Upper lobe of right lung (tissue), 1 donor: ENCODE results near the gene TMEM238. TPM values are rescaled to one million over a fixed set of nuclear protein-coding genes. Genes with fewer than 3 reads are reported as not detected.

ENCODE experiments used
- ATAC-seq: fragments of 200-7000 bp; cut with Tn5 transposase; one replicate; pipeline ENCODE4 v1.9.1; 2020; ENCODE audit warnings: mild to moderate bottlenecking, moderate library complexity
- DNase-seq: peaks from one replicate; pipeline ENCODE4 v3.0.0-alpha.2; 2020
- H3K27ac ChIP-seq: fragments of 200-600 bp; one replicate; pipeline ENCODE4 v1.8.0; 2022
- H3K27me3 ChIP-seq: fragments of 200-600 bp; one replicate; pipeline ENCODE4 v1.8.0; 2022; ENCODE audit warnings: mild to moderate bottlenecking
- H3K36me3 ChIP-seq: fragments of 200-600 bp; one replicate; pipeline ENCODE4 v1.8.0; 2022
- H3K4me1 ChIP-seq: fragments of 200-600 bp; one replicate; pipeline ENCODE4 v1.8.0; 2022
- H3K4me3 ChIP-seq: fragments of 200-600 bp; one replicate; pipeline ENCODE4 v1.8.0; 2022; ENCODE audit warnings: mild to moderate bottlenecking
- H3K9me3 ChIP-seq: fragments of 200-600 bp; one replicate; pipeline ENCODE4 v1.8.0; 2022
- intact Hi-C: fragments of 100-400 bp; cut with DNase I; formaldehyde crosslinking; loops from one replicate; pipeline ENCODE4 v1.11.0; 2022
- total RNA-seq: library from RNA; stranded (reverse); fragmentation: NEBNext Ultra II Directional; extraction: Animal tissue kit (Norgen Biotek cat#: 25700); gene quantifications from one replicate; pipeline ENCODE4 v1.2.1, GENCODE V29; 2021
- TF ChIP-seq, protein P1 (sequence below): fragments of 200-600 bp; IDR thresholded peaks from one replicate; pipeline ENCODE4 v1.8.0; 2022; ENCODE audit warnings: antibody characterized with exemption
- donor health status: DM: no; HTN: yes; CAD: no; lungs with severe emphysema.

The TMEM238 gene
- total RNA-seq, 1 donor from 2014 or later: 19.8 TPM

DNA sequence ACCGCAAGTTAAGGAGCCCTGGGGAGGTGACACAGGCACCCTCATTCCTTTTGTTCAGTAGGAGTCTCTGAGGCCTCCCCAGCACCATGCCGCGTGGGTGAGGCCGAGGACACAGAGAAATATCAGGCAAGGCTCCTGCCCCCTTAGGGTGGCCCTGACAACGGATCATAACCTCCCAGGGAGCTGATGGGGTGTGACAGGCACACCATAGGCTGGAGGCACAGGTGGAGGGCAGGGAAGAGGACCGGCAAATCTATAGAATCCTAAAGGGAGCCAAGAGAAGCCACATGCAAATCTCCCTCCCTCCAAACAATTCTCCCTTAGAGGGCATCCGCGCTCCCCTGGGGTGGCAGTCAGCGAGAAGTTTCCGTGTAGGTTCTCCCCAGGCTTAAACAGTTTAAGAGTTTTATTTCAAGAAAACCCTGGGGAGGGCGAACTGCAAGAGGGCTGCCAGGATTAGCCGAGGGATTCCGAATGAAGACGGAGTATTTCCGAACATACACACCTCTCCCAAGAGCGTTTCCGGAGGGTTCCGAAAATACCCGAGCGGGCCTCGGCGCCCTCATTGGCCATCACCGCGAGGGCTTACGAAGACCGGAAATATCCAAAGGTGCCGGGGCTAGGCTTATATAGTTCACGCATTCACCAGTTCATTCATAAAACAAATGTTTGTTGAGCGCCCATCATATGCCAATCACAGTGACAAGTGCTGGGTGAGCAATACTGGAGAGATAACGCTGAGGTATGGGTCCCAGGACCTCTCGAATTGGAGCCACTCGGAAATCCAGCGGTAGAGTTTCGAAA is 1.0 kb upstream of the TMEM238 start:
- TF ChIP-seq, protein P1, sequence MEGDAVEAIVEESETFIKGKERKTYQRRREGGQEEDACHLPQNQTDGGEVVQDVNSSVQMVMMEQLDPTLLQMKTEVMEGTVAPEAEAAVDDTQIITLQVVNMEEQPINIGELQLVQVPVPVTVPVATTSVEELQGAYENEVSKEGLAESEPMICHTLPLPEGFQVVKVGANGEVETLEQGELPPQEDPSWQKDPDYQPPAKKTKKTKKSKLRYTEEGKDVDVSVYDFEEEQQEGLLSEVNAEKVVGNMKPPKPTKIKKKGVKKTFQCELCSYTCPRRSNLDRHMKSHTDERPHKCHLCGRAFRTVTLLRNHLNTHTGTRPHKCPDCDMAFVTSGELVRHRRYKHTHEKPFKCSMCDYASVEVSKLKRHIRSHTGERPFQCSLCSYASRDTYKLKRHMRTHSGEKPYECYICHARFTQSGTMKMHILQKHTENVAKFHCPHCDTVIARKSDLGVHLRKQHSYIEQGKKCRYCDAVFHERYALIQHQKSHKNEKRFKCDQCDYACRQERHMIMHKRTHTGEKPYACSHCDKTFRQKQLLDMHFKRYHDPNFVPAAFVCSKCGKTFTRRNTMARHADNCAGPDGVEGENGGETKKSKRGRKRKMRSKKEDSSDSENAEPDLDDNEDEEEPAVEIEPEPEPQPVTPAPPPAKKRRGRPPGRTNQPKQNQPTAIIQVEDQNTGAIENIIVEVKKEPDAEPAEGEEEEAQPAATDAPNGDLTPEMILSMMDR: no peak
- intact Hi-C loops: no loop called here
- ATAC-seq: peak; percentile 83
- Histone ChIP-seq H3K27ac (peak overlapping the region; percentile 93), H3K9me3 (no peaks in the 10 kb centered on the region), H3K4me3 (peak overlapping the region; percentile 96), H3K36me3 (peaks cover 26% of the 10 kb centered on the region), H3K4me1 (peaks cover 38% of the 10 kb centered on the region), H3K27me3 (no peaks in the 10 kb centered on the region)
- peak; percentile 97 for DNase-seq

DNA sequence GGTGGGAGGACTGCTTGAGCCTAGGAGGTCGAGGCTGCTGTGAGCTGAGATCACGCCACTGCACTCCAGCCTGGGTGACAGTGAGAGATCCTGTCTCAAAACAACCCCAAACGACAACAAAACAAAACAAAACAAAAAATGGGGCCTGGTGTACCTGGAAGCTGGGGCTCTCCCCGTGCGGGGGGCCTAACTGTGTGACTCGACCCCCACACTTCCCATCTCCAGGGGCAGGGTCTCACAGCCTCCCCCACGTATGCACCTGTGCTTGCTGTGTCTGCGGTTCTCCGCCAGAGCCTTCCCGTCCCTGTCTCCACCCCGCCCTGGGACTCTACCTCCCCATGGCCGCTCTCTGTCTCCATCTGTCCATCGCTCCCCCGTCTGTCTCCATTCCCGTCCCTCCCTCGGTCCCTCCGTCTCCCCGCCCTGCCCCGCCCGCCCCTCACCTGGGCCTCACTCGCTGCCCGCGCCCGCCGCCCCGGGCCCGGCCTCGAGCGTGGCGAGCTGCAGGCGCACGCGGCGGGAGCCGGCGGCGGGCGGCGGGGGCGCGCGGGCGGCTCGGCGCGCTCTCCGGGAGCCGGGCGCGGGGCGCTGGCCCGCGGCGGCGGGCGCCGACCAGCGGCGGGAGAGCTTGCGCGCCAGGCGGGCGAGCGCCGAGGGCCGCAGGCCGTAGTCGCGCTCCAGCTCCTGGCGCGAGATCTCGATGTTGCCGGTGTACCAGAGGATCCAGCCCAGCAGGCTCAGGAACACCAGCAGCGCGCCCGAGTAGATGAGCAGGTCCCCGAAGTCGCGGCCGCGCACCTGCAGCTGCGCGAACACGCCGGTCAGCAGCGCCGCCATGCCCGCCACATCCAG is 587 bp downstream of the TMEM238 start:
- H3K4me3 ChIP-seq: peak overlapping the region; percentile 96

DNA sequence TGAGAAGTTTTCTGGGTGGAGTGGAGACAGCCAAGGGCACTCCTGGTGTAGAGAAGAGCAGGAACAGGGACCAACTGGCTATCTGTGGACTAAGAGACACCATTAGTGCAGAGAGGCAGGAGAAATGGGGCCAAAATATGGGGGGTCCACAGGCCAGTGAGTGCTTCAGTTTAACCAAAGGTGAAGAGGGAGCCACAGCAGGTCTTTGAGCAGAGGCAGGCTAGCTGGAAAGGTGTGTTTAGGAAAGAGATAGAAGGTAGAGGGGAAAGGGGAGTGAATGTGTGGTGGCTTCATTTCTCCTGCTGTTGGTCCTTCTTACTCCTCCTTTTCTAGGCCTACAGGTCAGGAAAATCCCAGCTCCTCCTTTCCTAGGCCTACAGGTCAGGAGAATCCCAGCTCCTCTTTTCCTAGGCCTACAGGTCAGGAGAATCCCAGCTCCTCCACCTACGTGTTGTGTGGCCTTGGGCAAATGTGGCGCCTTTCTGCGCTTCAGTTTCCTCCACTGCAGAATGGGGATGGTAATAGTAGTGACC is 1.5 kb downstream of the TMEM238 start:
- peaks cover 8% of the 10 kb centered on the region for H3K36me3 ChIP-seq
- ATAC-seq: no peak
- intact Hi-C loops: no loop called here
- H3K27me3 ChIP-seq: no peaks in the 10 kb centered on the region
- TF ChIP-seq, protein P1: no peak
- no peak for DNase-seq
- H3K4me3 ChIP-seq: no peak overlapping the region
- H3K27ac ChIP-seq: no peak overlapping the region
- no peaks in the 10 kb centered on the region for H3K9me3 ChIP-seq
- H3K4me1 ChIP-seq: peaks cover 24% of the 10 kb centered on the region

More for the DNA sequence above, 587 bp downstream of the TMEM238 start:
- Histone ChIP-seq H3K9me3 (no peaks in the 10 kb centered on the region), H3K27ac (peak overlapping the region; percentile 93), H3K36me3 (peaks cover 18% of the 10 kb centered on the region), H3K27me3 (no peaks in the 10 kb centered on the region), H3K4me1 (peaks cover 33% of the 10 kb centered on the region)
- intact Hi-C loops: no loop called here
- ATAC-seq: peak; percentile 47
- peak; percentile 87 for DNase-seq
- TF ChIP-seq, protein P1: no peak

DNA sequence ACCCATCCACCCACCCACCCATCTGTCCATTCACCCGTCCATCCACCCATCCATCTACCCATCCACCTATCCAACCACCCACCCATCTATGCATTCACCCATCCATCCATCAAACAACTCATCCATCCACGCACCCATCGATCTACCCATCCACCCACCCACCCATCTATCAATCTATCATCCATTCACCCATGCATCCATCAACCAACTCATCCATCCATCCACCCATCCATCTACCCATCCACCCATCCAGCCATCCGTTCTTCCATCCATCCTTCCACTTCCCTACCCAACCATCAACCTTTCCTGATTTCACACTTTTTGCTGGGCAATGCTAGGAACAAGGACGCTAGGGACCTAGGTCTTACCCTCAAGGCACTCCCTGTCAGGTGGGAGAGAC is 2.1 kb downstream of the TMEM238 start:
- Histone ChIP-seq H3K36me3 (peaks cover 3% of the 10 kb centered on the region), H3K9me3 (no peaks in the 10 kb centered on the region), H3K27me3 (no peaks in the 10 kb centered on the region), H3K4me1 (peaks cover 18% of the 10 kb centered on the region), H3K27ac (no peak overlapping the region), H3K4me3 (no peak overlapping the region)
- ATAC-seq (no peak), DNase-seq (no peak)
- intact Hi-C loops: no loop called here
- TF ChIP-seq, protein P1: no peak

DNA sequence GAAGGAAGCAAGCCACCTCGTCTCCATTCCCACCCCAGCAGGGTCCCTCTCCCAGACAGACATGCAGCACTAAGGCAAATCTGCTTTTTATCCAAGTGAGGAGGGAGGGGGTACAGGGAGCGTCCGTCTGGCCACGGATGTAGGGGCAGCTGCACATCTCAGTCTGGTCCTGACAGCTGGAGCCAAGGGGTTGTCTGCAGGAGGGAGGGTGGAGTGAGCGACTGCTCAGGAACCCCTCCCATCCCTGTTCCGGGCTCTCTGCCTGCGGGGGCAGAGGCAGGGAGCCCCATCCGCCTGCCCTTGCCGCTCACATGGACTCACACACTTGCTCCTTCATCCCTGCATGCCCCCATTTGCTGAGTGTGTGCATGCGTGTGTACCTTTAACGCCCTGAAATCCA is 4.9 kb downstream of the TMEM238 start:
- no peak for ATAC-seq
- TF ChIP-seq, protein P1: no peak

More for the DNA sequence above, 4.9 kb downstream of the TMEM238 start:
- Histone ChIP-seq H3K4me1 (peaks cover 7% of the 10 kb centered on the region), H3K27me3 (peaks cover 21% of the 10 kb centered on the region), H3K27ac (no peak overlapping the region), H3K4me3 (no peak overlapping the region), H3K9me3 (no peaks in the 10 kb centered on the region), H3K36me3 (no peaks in the 10 kb centered on the region)
- no peak for DNase-seq
- intact Hi-C loops: no loop called here
